Measurements from ENCODE around the gene RNF43.

DNA sequence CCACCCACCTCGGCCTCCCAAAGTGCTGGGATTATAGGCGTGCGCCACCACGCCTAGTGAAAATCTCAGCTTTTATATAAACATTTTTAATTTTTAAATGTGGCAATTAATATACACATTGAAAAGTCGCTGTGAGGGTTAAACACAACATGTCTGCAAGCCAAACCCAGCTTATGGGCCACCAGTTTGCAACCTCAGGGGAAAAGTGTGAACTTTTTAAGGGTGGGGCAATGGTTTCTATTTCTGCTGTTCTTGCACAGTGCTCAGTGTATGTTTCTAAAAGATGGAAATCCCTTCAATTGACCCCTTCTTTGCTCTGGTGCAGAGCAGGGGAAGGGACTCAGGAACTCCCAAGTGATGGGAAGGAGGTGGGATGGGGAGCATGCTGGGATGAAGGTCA, 47.0 kb downstream of the RNF43 start:
- TF ChIP-seq, protein P1, sequence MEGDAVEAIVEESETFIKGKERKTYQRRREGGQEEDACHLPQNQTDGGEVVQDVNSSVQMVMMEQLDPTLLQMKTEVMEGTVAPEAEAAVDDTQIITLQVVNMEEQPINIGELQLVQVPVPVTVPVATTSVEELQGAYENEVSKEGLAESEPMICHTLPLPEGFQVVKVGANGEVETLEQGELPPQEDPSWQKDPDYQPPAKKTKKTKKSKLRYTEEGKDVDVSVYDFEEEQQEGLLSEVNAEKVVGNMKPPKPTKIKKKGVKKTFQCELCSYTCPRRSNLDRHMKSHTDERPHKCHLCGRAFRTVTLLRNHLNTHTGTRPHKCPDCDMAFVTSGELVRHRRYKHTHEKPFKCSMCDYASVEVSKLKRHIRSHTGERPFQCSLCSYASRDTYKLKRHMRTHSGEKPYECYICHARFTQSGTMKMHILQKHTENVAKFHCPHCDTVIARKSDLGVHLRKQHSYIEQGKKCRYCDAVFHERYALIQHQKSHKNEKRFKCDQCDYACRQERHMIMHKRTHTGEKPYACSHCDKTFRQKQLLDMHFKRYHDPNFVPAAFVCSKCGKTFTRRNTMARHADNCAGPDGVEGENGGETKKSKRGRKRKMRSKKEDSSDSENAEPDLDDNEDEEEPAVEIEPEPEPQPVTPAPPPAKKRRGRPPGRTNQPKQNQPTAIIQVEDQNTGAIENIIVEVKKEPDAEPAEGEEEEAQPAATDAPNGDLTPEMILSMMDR (IDR thresholded peaks at IDR 0.05), result no peak
- TF ChIP-seq POLR2AphosphoS5 (IDR thresholded peaks at IDR 0.05) (no peak), POLR2A (IDR thresholded peaks at IDR 0.05) (no peak)
